Upper lobe of left lung (tissue), 4 donors: ENCODE data around the gene NDUFAF7.

Experiments
- POLR2A ChIP-seq, 4 donors: fragments of 450-650 bp; IDR thresholded peaks; one replicate each; pipeline ENCODE4 v1.5.1; 2016 to 2017; ENCODE audit warnings: antibody characterized with exemption in 4 of 4, mild to moderate bottlenecking in 2 of 4
- TF ChIP-seq, protein P1 (sequence below), 6 experiments: fragments of 450-650 bp in 4 of 6; fragments of 200-600 bp in 2 of 6; sonication (generic) in 2 of 6; IDR thresholded peaks; one replicate each; pipeline ENCODE4 v1.5.1; 2016 to 2019; ENCODE audit warnings: antibody characterized with exemption in 6 of 6

DNA sequence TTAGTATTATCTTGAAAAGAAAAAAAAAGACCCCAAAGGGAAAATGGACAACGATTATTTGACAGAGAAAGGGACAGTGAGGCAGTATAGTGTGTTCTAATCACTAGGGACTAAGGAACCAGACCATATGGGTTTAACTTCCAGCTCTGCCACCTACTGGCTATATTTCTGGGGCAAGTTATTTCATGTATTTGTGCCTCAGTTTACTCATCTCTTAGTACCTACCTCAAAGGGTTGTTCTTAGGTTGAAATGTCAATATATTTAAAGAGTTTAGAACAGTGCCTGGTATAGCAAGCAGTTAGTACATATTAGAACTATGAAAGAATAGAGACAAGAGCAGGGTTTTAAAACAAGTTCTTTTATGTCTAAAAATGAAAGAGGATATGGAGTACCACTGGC, 50.5 kb downstream of the NDUFAF7 start:
- TF ChIP-seq, protein P1, sequence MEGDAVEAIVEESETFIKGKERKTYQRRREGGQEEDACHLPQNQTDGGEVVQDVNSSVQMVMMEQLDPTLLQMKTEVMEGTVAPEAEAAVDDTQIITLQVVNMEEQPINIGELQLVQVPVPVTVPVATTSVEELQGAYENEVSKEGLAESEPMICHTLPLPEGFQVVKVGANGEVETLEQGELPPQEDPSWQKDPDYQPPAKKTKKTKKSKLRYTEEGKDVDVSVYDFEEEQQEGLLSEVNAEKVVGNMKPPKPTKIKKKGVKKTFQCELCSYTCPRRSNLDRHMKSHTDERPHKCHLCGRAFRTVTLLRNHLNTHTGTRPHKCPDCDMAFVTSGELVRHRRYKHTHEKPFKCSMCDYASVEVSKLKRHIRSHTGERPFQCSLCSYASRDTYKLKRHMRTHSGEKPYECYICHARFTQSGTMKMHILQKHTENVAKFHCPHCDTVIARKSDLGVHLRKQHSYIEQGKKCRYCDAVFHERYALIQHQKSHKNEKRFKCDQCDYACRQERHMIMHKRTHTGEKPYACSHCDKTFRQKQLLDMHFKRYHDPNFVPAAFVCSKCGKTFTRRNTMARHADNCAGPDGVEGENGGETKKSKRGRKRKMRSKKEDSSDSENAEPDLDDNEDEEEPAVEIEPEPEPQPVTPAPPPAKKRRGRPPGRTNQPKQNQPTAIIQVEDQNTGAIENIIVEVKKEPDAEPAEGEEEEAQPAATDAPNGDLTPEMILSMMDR (IDR thresholded peaks at IDR 0.05) = no peak
- TF ChIP-seq POLR2A (IDR thresholded peaks at IDR 0.05) = no peak
